ENCODE measurements around the gene EVPL.
A peak's percentile ranks its signal among the peaks of the same experiment; 100 is the strongest.
"Not testable (repeated sequence)": the region's sequence is repeated elsewhere in the genome, so short reads cannot be mapped to it uniquely, and the experiment has no call there.

The EVPL gene

GRCh38 chr17:75969044-75969443 is 58.1 kb downstream of the EVPL start:
- WGBS (ENCODE audit: insufficient coverage): 100% methylated on average over 2 of the region's 10 CpGs
- H3K27me3 ChIP-seq (replicated peaks in 2 of 5; ENCODE audit: control insufficient read depth in 4 of 5, insufficient read depth in 5 of 5, low read length in 4 of 5); POLR2A ChIA-PET; DNase-seq; H3K4me1 ChIP-seq (ENCODE audit: control extremely low read depth in 1 of 4, control insufficient read depth in 4 of 4, insufficient read depth in 4 of 4, low read length in 3 of 4); H3K9me3 ChIP-seq (ENCODE audit: control extremely low read depth in 1 of 5, control insufficient read depth in 4 of 5, insufficient read depth in 2 of 5, low read depth in 1 of 5, low read length in 4 of 5); H3K4me3 ChIP-seq (ENCODE audit: control insufficient read depth in 1 of 7, extremely low read depth in 1 of 7, insufficient read depth in 4 of 7, low read depth in 2 of 7, low read length in 6 of 7); H3K27ac ChIP-seq (ENCODE audit: insufficient read depth in 1 of 2, low read depth in 1 of 2, low read length in 2 of 2, poor library complexity in 1 of 2, severe bottlenecking in 2 of 2): not testable (repeated sequence)
- H3K36me3 ChIP-seq (ENCODE audit: control insufficient read depth in 4 of 4, insufficient read depth in 4 of 4, low read length in 3 of 4): peaks cover 2 to 16% (median 13%) of the 10 kb centered on the region in 4 experiments
- CTCF ChIA-PET: interaction anchor here (1.2 to 1.4 kb wide), 2 partner anchors 10 to 42 kb away, joined by 3 to 4 read pairs; partner anchors contain the start of genes ACOX1 and TEN1

GRCh38 chr17:75965468-75965867 is 61.6 kb downstream of the EVPL start:
- no peaks in the 10 kb centered on the region for H3K9me3 ChIP-seq (ENCODE audit: control extremely low read depth in 1 of 5, control insufficient read depth in 4 of 5, insufficient read depth in 2 of 5, low read depth in 1 of 5, low read length in 4 of 5)
- H3K27ac ChIP-seq (ENCODE audit: insufficient read depth in 1 of 2, low read depth in 1 of 2, low read length in 2 of 2, poor library complexity in 1 of 2, severe bottlenecking in 2 of 2): peak overlapping the region in 1 of 2 experiments; percentile 19
- DNase-seq: no peak
- 96% methylated on average over 5 of the region's 6 CpGs for WGBS (ENCODE audit: insufficient coverage)
- peaks cover 0 to 5% (median 2%) of the 10 kb centered on the region in 4 experiments for H3K4me1 ChIP-seq (ENCODE audit: control extremely low read depth in 1 of 4, control insufficient read depth in 4 of 4, insufficient read depth in 4 of 4, low read length in 3 of 4)
- H3K4me3 ChIP-seq (ENCODE audit: control insufficient read depth in 1 of 7, extremely low read depth in 1 of 7, insufficient read depth in 4 of 7, low read depth in 2 of 7, low read length in 6 of 7): no peak overlapping the region
- H3K27me3 ChIP-seq (replicated peaks in 2 of 5; ENCODE audit: control insufficient read depth in 4 of 5, insufficient read depth in 5 of 5, low read length in 4 of 5): no peaks in the 10 kb centered on the region
- POLR2A ChIA-PET: interaction anchor here (0.7 kb wide), 1 partner anchor 10 kb away, joined by 3 read pairs; no protein-coding TSS in a partner anchor
- CTCF ChIA-PET: interaction anchor here (1.2 to 1.6 kb wide), 2 partner anchors 11 to 12 kb away, joined by 3 to 4 read pairs; no protein-coding TSS in a partner anchor
- H3K36me3 ChIP-seq (ENCODE audit: control insufficient read depth in 4 of 4, insufficient read depth in 4 of 4, low read length in 3 of 4): peaks cover 0 to 8% (median 3%) of the 10 kb centered on the region in 4 experiments

GRCh38 chr17:75959839-75960511 is 67.1 kb downstream of the EVPL start:
- ChIA-PET POLR2A (no interaction called here), CTCF (interaction anchor here (1.0 to 1.4 kb wide), 5 partner anchors 9 to 45 kb away, joined by 3 to 4 read pairs (median 4); no protein-coding TSS in a partner anchor)
- peaks cover 9 to 22% (median 15%) of the 10 kb centered on the region in 4 experiments for H3K36me3 ChIP-seq (ENCODE audit: control insufficient read depth in 4 of 4, insufficient read depth in 4 of 4, low read length in 3 of 4)
- H3K9me3 ChIP-seq (ENCODE audit: control extremely low read depth in 1 of 5, control insufficient read depth in 4 of 5, insufficient read depth in 2 of 5, low read depth in 1 of 5, low read length in 4 of 5): no peaks in the 10 kb centered on the region
- DNase-seq: no peak
- H3K27me3 ChIP-seq (replicated peaks in 2 of 5; ENCODE audit: control insufficient read depth in 4 of 5, insufficient read depth in 5 of 5, low read length in 4 of 5): no peaks in the 10 kb centered on the region
- peaks cover 0 to 3% (median 0%) of the 10 kb centered on the region in 4 experiments for H3K4me1 ChIP-seq (ENCODE audit: control extremely low read depth in 1 of 4, control insufficient read depth in 4 of 4, insufficient read depth in 4 of 4, low read length in 3 of 4)
- H3K27ac ChIP-seq (ENCODE audit: insufficient read depth in 1 of 2, low read depth in 1 of 2, low read length in 2 of 2, poor library complexity in 1 of 2, severe bottlenecking in 2 of 2): no peak overlapping the region
- H3K4me3 ChIP-seq (ENCODE audit: control insufficient read depth in 1 of 7, extremely low read depth in 1 of 7, insufficient read depth in 4 of 7, low read depth in 2 of 7, low read length in 6 of 7): no peak overlapping the region
- 97% methylated on average over 9 of the region's 11 CpGs for WGBS (ENCODE audit: insufficient coverage)

- 92% methylated on average over 6 of the region's 8 CpGs for WGBS (ENCODE audit: insufficient coverage)
- H3K27me3 ChIP-seq (replicated peaks in 2 of 5; ENCODE audit: control insufficient read depth in 4 of 5, insufficient read depth in 5 of 5, low read length in 4 of 5): no peaks in the 10 kb centered on the region
- peaks cover 9 to 22% (median 18%) of the 10 kb centered on the region in 4 experiments for H3K36me3 ChIP-seq (ENCODE audit: control insufficient read depth in 4 of 4, insufficient read depth in 4 of 4, low read length in 3 of 4)
- no peak for DNase-seq
- no peak overlapping the region for H3K27ac ChIP-seq (ENCODE audit: insufficient read depth in 1 of 2, low read depth in 1 of 2, low read length in 2 of 2, poor library complexity in 1 of 2, severe bottlenecking in 2 of 2)
- CTCF ChIA-PET: interaction anchor here (1.0 to 1.4 kb wide), 5 partner anchors 9 to 46 kb away, joined by 3 to 4 read pairs (median 4); no protein-coding TSS in a partner anchor
- peaks cover 0 to 3% (median 0%) of the 10 kb centered on the region in 4 experiments for H3K4me1 ChIP-seq (ENCODE audit: control extremely low read depth in 1 of 4, control insufficient read depth in 4 of 4, insufficient read depth in 4 of 4, low read length in 3 of 4)
- H3K9me3 ChIP-seq (ENCODE audit: control extremely low read depth in 1 of 5, control insufficient read depth in 4 of 5, insufficient read depth in 2 of 5, low read depth in 1 of 5, low read length in 4 of 5): no peaks in the 10 kb centered on the region
- H3K4me3 ChIP-seq (ENCODE audit: control insufficient read depth in 1 of 7, extremely low read depth in 1 of 7, insufficient read depth in 4 of 7, low read depth in 2 of 7, low read length in 6 of 7): no peak overlapping the region
- POLR2A ChIA-PET: no interaction called here
Measured at GRCh38 chr17:75959051-75959838, 67.9 kb downstream of the EVPL start.
